BJ (cell line): ENCODE measurements around the gene RAB40C. TPM values are rescaled to one million over a fixed set of nuclear protein-coding genes. Genes with fewer than 3 reads are reported as not detected.

ENCODE experiments used
- CTCF ChIA-PET: fragments of 350-600 bp; formaldehyde crosslinking; extraction: SDS; loops from one replicate; lab custom pipeline; 2021; ENCODE audit warnings: antibody characterized with exemption, inconsistent platforms; lab: Yijun Ruan, JAX
- POLR2A ChIA-PET: fragments of 300-600 bp; sonication (Branson Sonifier 250); formaldehyde crosslinking; extraction: SDS; loops from one replicate; lab custom pipeline; 2021; ENCODE audit warnings: antibody characterized with exemption; lab: Charles Lee
- DNase-seq: peaks from one replicate; pipeline ENCODE4 v3.0.0-alpha.2; 2011; ENCODE audit warnings: low read depth
- H3K27me3 ChIP-seq: 2 replicates; pipeline ENCODE4 v1.6.0; 2011; ENCODE audit warnings: low read length; ENCODE audit not compliant: control insufficient read depth, insufficient read depth
- H3K36me3 ChIP-seq: 2 replicates; pipeline ENCODE4 v1.5.1; 2011; ENCODE audit warnings: low read length; ENCODE audit not compliant: control insufficient read depth, insufficient read depth
- H3K4me3 ChIP-seq: 2 replicates; pipeline ENCODE4 v1.5.1; 2011; ENCODE audit warnings: low read depth, mild to moderate bottlenecking, control low read depth, low read length
- polyA plus RNA-seq: library from polyadenylated mRNA; depleted of rRNA; stranded (reverse); fragments of >200 nt; gene quantifications from 2 replicates; pipeline ENCODE4 v1.2.3, GENCODE V29; 2011
- TF ChIP-seq, protein P1 (sequence below): IDR thresholded peaks from 2 replicates; pipeline ENCODE4 v1.5.1; 2011; ENCODE audit warnings: low read depth, mild to moderate bottlenecking, control low read depth, inconsistent platforms, low read length, moderate library complexity; ENCODE audit not compliant: insufficient read depth

RAB40C gene
- polyA plus RNA-seq, 1 experiment, result 7.6 TPM

- Histone ChIP-seq H3K4me3 (no peak overlapping the region), H3K27me3 (no peaks in the 10 kb centered on the region), H3K36me3 (peaks cover 41% of the 10 kb centered on the region)
- TF ChIP-seq, protein P1, sequence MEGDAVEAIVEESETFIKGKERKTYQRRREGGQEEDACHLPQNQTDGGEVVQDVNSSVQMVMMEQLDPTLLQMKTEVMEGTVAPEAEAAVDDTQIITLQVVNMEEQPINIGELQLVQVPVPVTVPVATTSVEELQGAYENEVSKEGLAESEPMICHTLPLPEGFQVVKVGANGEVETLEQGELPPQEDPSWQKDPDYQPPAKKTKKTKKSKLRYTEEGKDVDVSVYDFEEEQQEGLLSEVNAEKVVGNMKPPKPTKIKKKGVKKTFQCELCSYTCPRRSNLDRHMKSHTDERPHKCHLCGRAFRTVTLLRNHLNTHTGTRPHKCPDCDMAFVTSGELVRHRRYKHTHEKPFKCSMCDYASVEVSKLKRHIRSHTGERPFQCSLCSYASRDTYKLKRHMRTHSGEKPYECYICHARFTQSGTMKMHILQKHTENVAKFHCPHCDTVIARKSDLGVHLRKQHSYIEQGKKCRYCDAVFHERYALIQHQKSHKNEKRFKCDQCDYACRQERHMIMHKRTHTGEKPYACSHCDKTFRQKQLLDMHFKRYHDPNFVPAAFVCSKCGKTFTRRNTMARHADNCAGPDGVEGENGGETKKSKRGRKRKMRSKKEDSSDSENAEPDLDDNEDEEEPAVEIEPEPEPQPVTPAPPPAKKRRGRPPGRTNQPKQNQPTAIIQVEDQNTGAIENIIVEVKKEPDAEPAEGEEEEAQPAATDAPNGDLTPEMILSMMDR, result no peak
- no peak for DNase-seq
- ChIA-PET POLR2A (no interaction called here), CTCF (interaction anchor here (0.5 to 0.6 kb wide), 2 partner anchors 9 to 27 kb away, joined by 3 to 6 read pairs; partner anchors contain the start of gene STUB1)
Measured at GRCh38 chr16:670485-671352, 80.9 kb downstream of the RAB40C start.

- H3K4me3 ChIP-seq, result no peak overlapping the region
- no peak for DNase-seq
- ChIA-PET CTCF (no interaction called here), POLR2A (no interaction called here)
- TF ChIP-seq, protein P1, result no peak
- peaks cover 41% of the 10 kb centered on the region for H3K36me3 ChIP-seq
- H3K27me3 ChIP-seq, result no peaks in the 10 kb centered on the region
Measured at GRCh38 chr16:671353-672131, 81.7 kb downstream of the RAB40C start.

DNA sequence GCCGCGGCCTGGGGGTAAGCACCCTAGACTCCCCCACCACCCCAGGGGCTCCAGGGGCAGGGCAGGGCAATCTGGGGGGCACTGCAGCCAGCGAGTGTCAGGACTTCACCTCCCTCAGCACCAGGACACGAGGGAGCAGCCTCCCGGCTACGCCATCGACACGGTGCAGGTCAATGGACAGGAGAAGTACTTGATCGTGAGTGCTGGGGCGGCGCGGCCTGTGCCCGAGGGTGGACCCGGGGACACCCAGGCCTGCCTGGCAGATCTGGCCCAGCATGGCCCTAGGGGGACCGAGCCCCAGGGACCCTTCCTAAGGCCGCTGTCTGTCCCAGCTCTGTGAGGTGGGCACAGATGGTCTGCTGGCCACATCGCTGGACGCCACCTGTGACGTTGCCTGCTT, 82.5 kb downstream of the RAB40C start:
- POLR2A ChIA-PET, result no interaction called here
- DNase-seq, result no peak
- no peak overlapping the region for H3K4me3 ChIP-seq
- no peaks in the 10 kb centered on the region for H3K27me3 ChIP-seq
- TF ChIP-seq, protein P1, result no peak
- H3K36me3 ChIP-seq, result peaks cover 41% of the 10 kb centered on the region
- CTCF ChIA-PET, result no interaction called here

DNA sequence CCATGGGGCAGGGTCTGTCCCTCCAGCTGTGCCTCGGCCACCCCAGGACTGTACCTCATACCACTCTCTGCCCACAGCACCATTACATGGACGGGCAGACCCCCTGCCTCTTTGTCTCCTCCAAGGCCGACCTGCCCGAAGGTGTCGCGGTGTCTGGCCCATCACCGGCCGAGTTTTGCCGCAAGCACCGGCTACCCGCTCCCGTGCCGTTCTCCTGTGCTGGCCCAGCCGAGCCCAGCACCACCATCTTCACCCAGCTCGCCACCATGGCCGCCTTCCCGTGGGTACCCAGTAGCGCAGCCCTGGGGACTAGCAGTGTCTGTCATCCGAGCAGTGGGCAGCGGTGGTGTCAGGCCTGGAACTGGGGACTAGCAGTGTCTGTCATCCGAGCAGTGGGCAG, 83.0 kb downstream of the RAB40C start:
- POLR2A ChIA-PET, result no interaction called here

More for the DNA sequence above, 83.0 kb downstream of the RAB40C start:
- H3K36me3 ChIP-seq, result peaks cover 41% of the 10 kb centered on the region
- DNase-seq, result no peak
- H3K27me3 ChIP-seq, result no peaks in the 10 kb centered on the region
- TF ChIP-seq, protein P1, result no peak
- CTCF ChIA-PET, result interaction anchor here (1.0 kb wide), 1 partner anchor 12 kb away, joined by 4 read pairs; no protein-coding TSS in a partner anchor
- H3K4me3 ChIP-seq, result no peak overlapping the region
